Natural killer cell (primary cell): ENCODE measurements around the gene FMR1NB. TPM values are rescaled to one million over a fixed set of nuclear protein-coding genes. Genes with fewer than 3 reads are reported as not detected.
A peak's percentile ranks its signal among the peaks of the same experiment; 100 is the strongest.

Experiments
- ATAC-seq, 3 donors: fragments of 150-1000 bp in 2 of 3; fragments of 200-7000 bp in 1 of 3; cut with Tn5 transposase; 1 replicate in 1 of 3; 2 replicates in 2 of 3; pipeline ENCODE4 v1.10.0; 2021; ENCODE audit warnings: mild to moderate bottlenecking in 2 of 3, moderate library complexity in 2 of 3
- DNase-seq, 2 donors: peaks; one replicate each; pipeline versions ENCODE4 v3.0.0 to v3.0.0-alpha.2; 2013 to 2021; ENCODE audit warnings: mixed read lengths in 1 of 2
- H3K27ac ChIP-seq: one replicate; pipeline ENCODE4 v1.5.1; 2013; ENCODE audit warnings: mild to moderate bottlenecking, low read length
- H3K27me3 ChIP-seq: one replicate; pipeline ENCODE4 v1.6.1; 2013; ENCODE audit warnings: low read length; ENCODE audit not compliant: control insufficient read depth, insufficient read depth
- H3K36me3 ChIP-seq: one replicate; pipeline ENCODE4 v1.6.1; 2013; ENCODE audit warnings: low read length; ENCODE audit not compliant: control insufficient read depth, insufficient read depth
- H3K4me1 ChIP-seq: one replicate; pipeline ENCODE4 v1.6.1; 2013; ENCODE audit warnings: low read length; ENCODE audit not compliant: control insufficient read depth, insufficient read depth
- H3K4me3 ChIP-seq: one replicate; pipeline ENCODE4 v1.5.1; 2013; ENCODE audit warnings: low read length
- H3K9me3 ChIP-seq: one replicate; pipeline ENCODE4 v1.6.1; 2013; ENCODE audit warnings: low read length; ENCODE audit not compliant: control insufficient read depth, insufficient read depth
- H3K27ac Mint-ChIP-seq, 2 donors: one replicate each; pipeline ENCODE4 v1.8.0; 2022; ENCODE audit warnings: mild to moderate bottlenecking in 2 of 2, mixed read lengths in 2 of 2, moderate library complexity in 1 of 2
- H3K27me3 Mint-ChIP-seq, 2 donors: one replicate each; pipeline ENCODE4 v1.8.0; 2022; ENCODE audit warnings: low read depth in 2 of 2, mixed read lengths in 2 of 2
- H3K36me3 Mint-ChIP-seq: one replicate; pipeline ENCODE4 v1.8.0; 2022; ENCODE audit warnings: mixed read lengths
- H3K4me1 Mint-ChIP-seq, 2 donors: one replicate each; pipeline ENCODE4 v1.8.0; 2022; ENCODE audit warnings: mixed read lengths in 2 of 2
- H3K4me3 Mint-ChIP-seq: one replicate; pipeline ENCODE4 v1.8.0; 2022; ENCODE audit warnings: mild to moderate bottlenecking, moderate library complexity, mixed read lengths
- H3K9me3 Mint-ChIP-seq, 2 donors: one replicate each; pipeline ENCODE4 v1.8.0; 2022; ENCODE audit warnings: mixed read lengths in 2 of 2
- CTCF ChIP-seq: fragments of 200-600 bp; IDR thresholded peaks from one replicate; pipeline ENCODE4 v1.8.0; 2022; ENCODE audit warnings: antibody characterized with exemption
- WGBS: methylation state at CpG from one replicate; pipeline ENCODE4 v1.1.7; 2013; ENCODE audit warnings: missing lambda C conversion rate; ENCODE audit not compliant: insufficient coverage; 5-methylcytosine and 5-hydroxymethylcytosine counted together
- intact Hi-C: fragments of 100-400 bp; cut with micrococcal nuclease; formaldehyde crosslinking; loops from one replicate; pipeline ENCODE4 v1.14.2; 2022
- total RNA-seq, 4 donors: library from RNA; stranded (reverse); fragments of 120-200 nt in 1 of 4; gene quantifications; one replicate each; pipeline versions ENCODE4 v1.2.3 to v1.2.4, GENCODE V29; 2013 to 2022

The FMR1NB gene
- not detected for total RNA-seq
- total RNA-seq (2013) = not detected

- no peaks in the 10 kb centered on the region for H3K36me3 Mint-ChIP-seq
Measured at GRCh38 chrX:147981038-147981752, at the start of gene FMR1NB. FMR1NB (plus strand) TSS chrX:147981337; CDS start chrX:147981403, 66 bp downstream.

GRCh38 chrX:147933815-147934214 lies 47.3 kb upstream of the FMR1NB start:
- no peak overlapping the region for H3K27ac ChIP-seq
- DNase-seq = no peak
- no peaks in the 10 kb centered on the region for H3K9me3 ChIP-seq
- WGBS = no CpG with 5 or more reads among the region's 1 CpG
- Mint-ChIP-seq H3K4me1 (peaks cover 0 to 4% of the 10 kb centered on the region in 2 donors), H3K27ac (peak overlapping the region; percentile 14 to 57), H3K9me3 (no peaks in the 10 kb centered on the region), H3K4me3 (no peak overlapping the region), H3K27me3 (no peaks in the 10 kb centered on the region), H3K36me3 (no peaks in the 10 kb centered on the region)
- ATAC-seq = no peak
- no peaks in the 10 kb centered on the region for H3K4me1 ChIP-seq
- H3K27me3 ChIP-seq = no peaks in the 10 kb centered on the region
- H3K4me3 ChIP-seq = no peak overlapping the region
- intact Hi-C loops = no loop called here
- H3K36me3 ChIP-seq = peaks cover 35% of the 10 kb centered on the region
- no peak for TF ChIP-seq CTCF

More at GRCh38 chrX:147981038-147981752, at the start of gene FMR1NB:
- Histone ChIP-seq H3K27ac (no peak within 1 kb of the TSS), H3K4me3 (no peak within 1 kb of the TSS), H3K4me1 (no peaks in the 10 kb centered on the region), H3K27me3 (no peaks in the 10 kb centered on the region), H3K9me3 (no peaks in the 10 kb centered on the region), H3K36me3 (no peaks in the 10 kb centered on the region)
- 97% methylated on average over 32 of the region's 35 CpGs for WGBS
- no peak for ATAC-seq
- H3K4me3 Mint-ChIP-seq = no peak within 1 kb of the TSS
- H3K27me3 Mint-ChIP-seq = no peaks in the 10 kb centered on the region
- DNase-seq = no peak
- TF ChIP-seq CTCF = no peak
- no peaks in the 10 kb centered on the region for H3K4me1 Mint-ChIP-seq
- no peaks in the 10 kb centered on the region for H3K9me3 Mint-ChIP-seq
- intact Hi-C loops = no loop called here
- no peak within 1 kb of the TSS for H3K27ac Mint-ChIP-seq

- 89% methylated on average over 1 of the region's 3 CpGs for WGBS
- Histone ChIP-seq H3K4me1 (no peaks in the 10 kb centered on the region), H3K36me3 (peaks cover 34% of the 10 kb centered on the region), H3K27ac (no peak overlapping the region), H3K27me3 (no peaks in the 10 kb centered on the region), H3K4me3 (no peak overlapping the region), H3K9me3 (no peaks in the 10 kb centered on the region)
- intact Hi-C loops = no loop called here
- peaks cover 0 to 4% of the 10 kb centered on the region in 2 donors for H3K4me1 Mint-ChIP-seq
- no peaks in the 10 kb centered on the region for H3K9me3 Mint-ChIP-seq
- H3K27ac Mint-ChIP-seq = no peak overlapping the region
- no peak overlapping the region for H3K4me3 Mint-ChIP-seq
- no peak for TF ChIP-seq CTCF
- H3K36me3 Mint-ChIP-seq = no peaks in the 10 kb centered on the region
- no peaks in the 10 kb centered on the region for H3K27me3 Mint-ChIP-seq
- no peak for ATAC-seq
- DNase-seq = no peak
Measured at GRCh38 chrX:147935156-147935758, 45.9 kb upstream of the FMR1NB start.
